ENCODE results near the gene BCAP31.

DNA sequence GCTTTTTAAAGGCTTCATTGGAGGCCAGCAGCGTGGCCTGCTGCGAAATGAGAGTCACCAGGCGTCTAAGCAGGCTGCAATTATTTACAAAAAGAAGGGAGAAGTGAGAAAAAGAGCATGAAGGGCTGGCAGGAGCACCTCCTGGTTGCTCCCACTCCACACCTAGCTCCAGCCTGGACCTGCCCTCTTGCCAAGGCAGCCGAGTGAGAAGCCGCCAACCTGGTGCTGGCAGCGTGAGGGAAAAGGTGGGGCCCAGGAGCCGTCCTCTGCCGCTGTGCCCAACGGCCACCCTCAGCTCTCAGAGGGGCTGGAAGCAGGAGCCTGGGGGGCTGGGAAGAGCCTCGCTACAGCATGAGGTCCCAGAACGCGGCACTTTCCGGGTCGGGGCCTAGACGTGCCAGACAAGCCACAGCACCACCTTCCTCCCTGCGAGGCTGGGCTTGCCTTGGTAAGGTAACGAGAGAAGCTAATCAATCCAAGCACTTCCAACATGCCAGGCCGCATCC is 20.1 kb downstream of the BCAP31 start:
- TF ChIP-seq POLR2AphosphoS5 (IDR thresholded peaks at IDR 0.05) = peak in 1 of 3 donors; percentile 30
- no peak for TF ChIP-seq CTCF (IDR thresholded peaks at IDR 0.05 in 8 of 11, conservative IDR thresholded peaks at IDR 0.05 in 3 of 11)
- no peak for TF ChIP-seq POLR2A (IDR thresholded peaks at IDR 0.05)
